ENCODE measurements around the gene HTR6. TPM values are rescaled to one million over a fixed set of nuclear protein-coding genes. Genes with fewer than 3 reads are reported as not detected.

HTR6 gene
- total RNA-seq, 1 experiment from 2014 or later = 0.57 TPM

DNA sequence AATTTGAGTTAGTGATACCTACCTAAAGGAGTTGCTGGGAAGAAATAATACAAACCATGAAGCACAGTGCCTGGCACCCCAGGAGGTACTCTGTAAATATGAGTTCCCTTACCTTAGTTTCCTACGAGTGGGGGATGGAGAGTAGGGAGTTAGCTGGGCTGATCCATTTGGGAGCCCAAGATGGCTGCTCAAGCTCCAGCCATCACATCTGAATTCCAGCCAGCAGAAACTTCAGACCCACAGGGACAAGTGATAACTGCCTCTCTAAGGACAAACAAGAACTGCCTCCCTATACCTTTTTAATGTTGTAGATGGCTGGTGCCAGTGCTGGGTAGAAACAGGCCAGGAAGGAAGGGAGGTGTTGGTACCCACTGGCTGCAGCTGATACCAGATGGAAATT is 22.7 kb downstream of the HTR6 start:
- ATAC-seq = no peak
- Histone ChIP-seq H3K9me3 (ENCODE audit: control insufficient read depth in 1 of 2, insufficient read depth in 1 of 2, low read depth in 1 of 2, low read length in 2 of 2) (no peaks in the 10 kb centered on the region), H3K4me3 (replicated peaks in 1 of 2; ENCODE audit: low read depth in 1 of 2, low read length in 2 of 2) (no peak overlapping the region), H3K79me2 (ENCODE audit: insufficient read depth, low read length) (no peaks in the 10 kb centered on the region), H3K36me3 (ENCODE audit: control insufficient read depth in 1 of 2, insufficient read depth in 2 of 2, low read length in 2 of 2) (no peaks in the 10 kb centered on the region), H4K20me1 (ENCODE audit: insufficient read depth) (no peaks in the 10 kb centered on the region), H3K9me2 (ENCODE audit: insufficient read depth) (no peaks in the 10 kb centered on the region), H3K4me1 (ENCODE audit: control insufficient read depth in 1 of 2, insufficient read depth in 2 of 2, low read length in 2 of 2) (no peaks in the 10 kb centered on the region), H3K27ac (ENCODE audit: low read depth, low read length) (no peak overlapping the region), H3K4me2 (ENCODE audit: low read length) (no peak overlapping the region), H3K27me3 (ENCODE audit: insufficient read depth, low read length) (no peaks in the 10 kb centered on the region), H2AFZ (ENCODE audit: low read depth, low read length, poor library complexity, severe bottlenecking) (no peak overlapping the region), H3K9ac (ENCODE audit: low read length) (no peak overlapping the region)
- TF ChIP-seq RAD21 (IDR thresholded peaks at IDR 0.05; ENCODE audit: low read depth) (no peak), EZH2 (IDR thresholded peaks at IDR 0.05) (no peak), CEBPB (IDR thresholded peaks at IDR 0.05; ENCODE audit: low read depth) (no peak), ZNF274 (IDR thresholded peaks at IDR 0.05; ENCODE audit: low read depth, low read length) (no peak), ELF1 (IDR thresholded peaks at IDR 0.05; ENCODE audit: borderline replicate concordance, low read depth) (no peak), TCF7L2 (IDR thresholded peaks at IDR 0.05; ENCODE audit: borderline replicate concordance, extremely low read depth, insufficient read depth, insufficient read length) (no peak), POLR2AphosphoS5 (IDR thresholded peaks at IDR 0.05; ENCODE audit: low read depth, low read length) (no peak), CBX3 (IDR thresholded peaks at IDR 0.05; ENCODE audit: low read depth) (no peak), SRF (IDR thresholded peaks at IDR 0.05; ENCODE audit: low read depth) (no peak), POLR2A (IDR thresholded peaks at IDR 0.05; ENCODE audit: borderline replicate concordance, extremely low read depth, insufficient read depth, insufficient read length) (no peak), YY1 (IDR thresholded peaks at IDR 0.05; ENCODE audit: extremely low read depth, insufficient replicate concordance, low read depth, low read length) (no peak), MAX (IDR thresholded peaks at IDR 0.05) (no peak), JUND (IDR thresholded peaks at IDR 0.05) (no peak), SIN3A (IDR thresholded peaks at IDR 0.05; ENCODE audit: low read depth) (no peak), ZBTB33 (IDR thresholded peaks at IDR 0.05; ENCODE audit: extremely low read depth, insufficient replicate concordance, low read length) (no peak), ZFX (IDR thresholded peaks at IDR 0.05) (no peak)
- TF ChIP-seq, protein P1, sequence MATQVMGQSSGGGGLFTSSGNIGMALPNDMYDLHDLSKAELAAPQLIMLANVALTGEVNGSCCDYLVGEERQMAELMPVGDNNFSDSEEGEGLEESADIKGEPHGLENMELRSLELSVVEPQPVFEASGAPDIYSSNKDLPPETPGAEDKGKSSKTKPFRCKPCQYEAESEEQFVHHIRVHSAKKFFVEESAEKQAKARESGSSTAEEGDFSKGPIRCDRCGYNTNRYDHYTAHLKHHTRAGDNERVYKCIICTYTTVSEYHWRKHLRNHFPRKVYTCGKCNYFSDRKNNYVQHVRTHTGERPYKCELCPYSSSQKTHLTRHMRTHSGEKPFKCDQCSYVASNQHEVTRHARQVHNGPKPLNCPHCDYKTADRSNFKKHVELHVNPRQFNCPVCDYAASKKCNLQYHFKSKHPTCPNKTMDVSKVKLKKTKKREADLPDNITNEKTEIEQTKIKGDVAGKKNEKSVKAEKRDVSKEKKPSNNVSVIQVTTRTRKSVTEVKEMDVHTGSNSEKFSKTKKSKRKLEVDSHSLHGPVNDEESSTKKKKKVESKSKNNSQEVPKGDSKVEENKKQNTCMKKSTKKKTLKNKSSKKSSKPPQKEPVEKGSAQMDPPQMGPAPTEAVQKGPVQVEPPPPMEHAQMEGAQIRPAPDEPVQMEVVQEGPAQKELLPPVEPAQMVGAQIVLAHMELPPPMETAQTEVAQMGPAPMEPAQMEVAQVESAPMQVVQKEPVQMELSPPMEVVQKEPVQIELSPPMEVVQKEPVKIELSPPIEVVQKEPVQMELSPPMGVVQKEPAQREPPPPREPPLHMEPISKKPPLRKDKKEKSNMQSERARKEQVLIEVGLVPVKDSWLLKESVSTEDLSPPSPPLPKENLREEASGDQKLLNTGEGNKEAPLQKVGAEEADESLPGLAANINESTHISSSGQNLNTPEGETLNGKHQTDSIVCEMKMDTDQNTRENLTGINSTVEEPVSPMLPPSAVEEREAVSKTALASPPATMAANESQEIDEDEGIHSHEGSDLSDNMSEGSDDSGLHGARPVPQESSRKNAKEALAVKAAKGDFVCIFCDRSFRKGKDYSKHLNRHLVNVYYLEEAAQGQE (IDR thresholded peaks at IDR 0.05; ENCODE audit: low read depth) = no peak
- TF ChIP-seq, protein P2, sequence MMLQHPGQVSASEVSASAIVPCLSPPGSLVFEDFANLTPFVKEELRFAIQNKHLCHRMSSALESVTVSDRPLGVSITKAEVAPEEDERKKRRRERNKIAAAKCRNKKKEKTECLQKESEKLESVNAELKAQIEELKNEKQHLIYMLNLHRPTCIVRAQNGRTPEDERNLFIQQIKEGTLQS (IDR thresholded peaks at IDR 0.05) = no peak
- ChIA-PET POLR2A (no interaction called here), CTCF (no interaction called here), RAD21 (ENCODE audit: low non-redundant PET in 1 of 2, low total read pairs in 2 of 2, uncharacterized antibody in 2 of 2, unreplicated experiment in 2 of 2) (no interaction called here)
- no TSS peak for BruUV-seq (replicated peaks)
- no peak for DNase-seq (ENCODE audit: low read depth, low spot score)
- intact Hi-C loops (cut with micrococcal nuclease) = no loop called here
